Progenitor cell of endocrine pancreas (in vitro differentiated cells): ENCODE data around the gene CHTF8. TPM values are rescaled to one million over a fixed set of nuclear protein-coding genes. Genes with fewer than 3 reads are reported as not detected.

Experiments
- DNase-seq: peaks from one replicate; pipeline ENCODE4 v3.0.0; 2021; ENCODE audit warnings: low spot score; ENCODE audit not compliant: unreplicated experiment
- H3K27ac Mint-ChIP-seq: 2 replicates; pipeline ENCODE4 v1.8.0; 2021; ENCODE audit warnings: mild to moderate bottlenecking, moderate library complexity, mixed read lengths
- H3K27me3 Mint-ChIP-seq: 2 replicates; pipeline ENCODE4 v1.8.0; 2021; ENCODE audit warnings: mixed read lengths
- H3K36me3 Mint-ChIP-seq: 2 replicates; pipeline ENCODE4 v1.8.0; 2022; ENCODE audit warnings: mixed read lengths; ENCODE audit not compliant: insufficient read depth
- H3K4me1 Mint-ChIP-seq: 2 replicates; pipeline ENCODE4 v1.8.0; 2021; ENCODE audit warnings: low read depth, mixed read lengths
- H3K4me3 Mint-ChIP-seq: 2 replicates; pipeline ENCODE4 v1.8.0; 2021; ENCODE audit warnings: low read depth, mild to moderate bottlenecking, moderate library complexity, mixed read lengths
- H3K9me3 Mint-ChIP-seq: 2 replicates; pipeline ENCODE4 v1.8.0; 2021; ENCODE audit warnings: low read depth, mixed read lengths
- CTCF ChIP-seq: fragments of 200-600 bp; sonication (generic); IDR thresholded peaks from one replicate; pipeline ENCODE4 v1.5.0; 2021; ENCODE audit warnings: antibody characterized with exemption, mild to moderate bottlenecking; ENCODE audit not compliant: unreplicated experiment
- total RNA-seq: library from RNA; stranded (reverse); gene quantifications from 2 replicates; pipeline ENCODE4 v1.2.1, GENCODE V29; 2021

Gene CHTF8
- total RNA-seq, 1 donor from 2014 or later = 117 TPM

DNA sequence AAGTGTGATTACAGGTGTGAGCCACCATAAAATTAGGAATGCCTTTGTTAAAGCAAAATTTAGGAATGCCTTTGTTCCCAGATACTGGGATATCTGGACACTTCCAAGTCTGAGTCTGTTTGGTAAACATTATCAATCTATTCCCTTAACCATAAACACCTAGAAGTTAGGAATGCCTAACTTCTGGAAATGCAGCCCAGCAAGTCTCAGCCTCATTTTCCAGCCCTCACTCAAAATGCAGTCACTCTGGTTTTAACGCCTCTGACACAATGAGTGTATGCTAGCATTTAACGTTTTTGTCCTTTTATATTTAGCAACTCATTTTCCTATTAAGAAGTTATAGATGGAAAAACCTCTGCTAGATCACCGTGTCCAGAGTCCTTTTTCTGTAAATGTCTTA lies 61.4 kb downstream of the CHTF8 start:
- no peak overlapping the region for H3K27ac Mint-ChIP-seq
- H3K4me1 Mint-ChIP-seq = peaks cover 14% of the 10 kb centered on the region
- no peak for TF ChIP-seq CTCF
- no peaks in the 10 kb centered on the region for H3K36me3 Mint-ChIP-seq
- no peaks in the 10 kb centered on the region for H3K27me3 Mint-ChIP-seq
- no peak for DNase-seq
- no peaks in the 10 kb centered on the region for H3K9me3 Mint-ChIP-seq
- no peak overlapping the region for H3K4me3 Mint-ChIP-seq

DNA sequence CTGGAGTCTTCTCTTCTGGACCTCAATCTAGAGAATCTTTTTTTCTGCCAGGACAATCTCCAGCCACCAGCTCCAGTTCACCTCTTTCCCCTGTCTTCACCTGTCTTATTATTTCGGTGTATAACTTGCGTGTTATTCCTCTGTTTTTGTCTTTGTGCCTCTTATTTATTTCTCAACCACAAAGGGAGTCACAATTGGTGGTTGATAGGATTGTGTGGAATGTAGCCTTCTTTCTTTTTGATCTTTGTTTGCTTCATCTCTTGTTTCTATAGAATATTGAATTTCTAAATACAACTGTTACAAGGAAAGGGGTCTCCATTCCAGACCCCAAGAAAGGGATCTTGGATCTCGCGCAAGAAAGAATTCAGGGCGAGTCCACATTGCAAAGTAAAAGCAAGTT lies 62.9 kb downstream of the CHTF8 start:
- peaks cover 14% of the 10 kb centered on the region for H3K4me1 Mint-ChIP-seq
- no peak overlapping the region for H3K27ac Mint-ChIP-seq
- no peak for DNase-seq
- no peaks in the 10 kb centered on the region for H3K9me3 Mint-ChIP-seq
- no peak overlapping the region for H3K4me3 Mint-ChIP-seq
- no peaks in the 10 kb centered on the region for H3K27me3 Mint-ChIP-seq
- no peak for TF ChIP-seq CTCF
- no peaks in the 10 kb centered on the region for H3K36me3 Mint-ChIP-seq

Other genes starting within 250 kb of the CHTF8 start
- 1.1 and 2.1 TPM in 2 replicates for gene HAS3, start 26.9 kb downstream of the CHTF8 start, total RNA-seq
- gene UTP4, start 61 bp upstream of the CHTF8 start, total RNA-seq = 51.4 and 54.2 TPM in 2 replicates
- gene SNTB2, start 54.6 kb upstream of the CHTF8 start, total RNA-seq = 32.1 and 40.9 TPM in 2 replicates
- gene VPS4A, start 178.8 kb upstream of the CHTF8 start, total RNA-seq = 21.2 and 25.2 TPM in 2 replicates
- gene PDF, start 198.0 kb upstream of the CHTF8 start, total RNA-seq = 13.0 and 14.4 TPM in 2 replicates
- 55.2 and 58.6 TPM in 2 replicates for gene COG8, start 207.0 kb upstream of the CHTF8 start, total RNA-seq
- 22.9 and 23.8 TPM in 2 replicates for gene NIP7, start 207.2 kb upstream of the CHTF8 start, total RNA-seq
- 2.6 and 3.6 TPM in 2 replicates for gene TMED6, start 219.2 kb upstream of the CHTF8 start, total RNA-seq